Muscle of arm (tissue), 12 donors: ENCODE data around the gene SEMA4D. TPM values are rescaled to one million over a fixed set of nuclear protein-coding genes. Genes with fewer than 3 reads are reported as not detected.
"Not testable (repeated sequence)": the region's sequence is repeated elsewhere in the genome, so short reads cannot be mapped to it uniquely, and the experiment has no call there.

Experiments
- DNase-seq: peaks from one replicate; pipeline ENCODE4 v3.0.0-alpha.2; 2013
- polyA plus RNA-seq, 12 donors: library from polyadenylated mRNA; unstranded; fragments of 120-200 nt; gene quantifications; one replicate each; pipeline ENCODE4 v1.2.1, GENCODE V29; 2013; ENCODE audit not compliant: insufficient read length in 12 of 12

Gene SEMA4D
- polyA plus RNA-seq, 12 donors: 12.7 to 36.6 (median 23.6) TPM; not detected in 1

GRCh38 chr9:89387197-89387849, 110.6 kb downstream of the SEMA4D start:
- no peak for DNase-seq

GRCh38 chr9:89386797-89387196, 111.1 kb downstream of the SEMA4D start:
- DNase-seq: no peak

GRCh38 chr9:89386206-89386605, 111.7 kb downstream of the SEMA4D start:
- no peak for DNase-seq

- DNase-seq: no peak
Measured at GRCh38 chr9:89384783-89385182, 113.1 kb downstream of the SEMA4D start.

- DNase-seq: no peak
Measured at GRCh38 chr9:89383721-89384300, 114.1 kb downstream of the SEMA4D start.

- DNase-seq: no peak
Measured at GRCh38 chr9:89383030-89383720, 114.7 kb downstream of the SEMA4D start.

GRCh38 chr9:89382026-89382986, 115.6 kb downstream of the SEMA4D start:
- DNase-seq: no peak

GRCh38 chr9:89381308-89381609, 116.7 kb downstream of the SEMA4D start:
- DNase-seq: no peak

GRCh38 chr9:89380437-89381307, 117.2 kb downstream of the SEMA4D start:
- no peak for DNase-seq

GRCh38 chr9:89379508-89380115, 118.3 kb downstream of the SEMA4D start:
- no peak for DNase-seq

- DNase-seq: no peak
Measured at GRCh38 chr9:89379031-89379430, 118.9 kb downstream of the SEMA4D start.

- DNase-seq: no peak
Measured at GRCh38 chr9:89378541-89378940, 119.4 kb downstream of the SEMA4D start.

GRCh38 chr9:89377411-89377810, 120.5 kb downstream of the SEMA4D start:
- no peak for DNase-seq

GRCh38 chr9:89376741-89377351, 121.1 kb downstream of the SEMA4D start:
- no peak for DNase-seq

GRCh38 chr9:89376286-89376685, 121.6 kb downstream of the SEMA4D start:
- DNase-seq: no peak

- DNase-seq: no peak
Measured at GRCh38 chr9:89375191-89375760, 122.6 kb downstream of the SEMA4D start.

GRCh38 chr9:89374176-89374575, 123.7 kb downstream of the SEMA4D start:
- DNase-seq: no peak

GRCh38 chr9:89372979-89373378, 124.9 kb downstream of the SEMA4D start:
- DNase-seq: no peak

- DNase-seq: no peak
Measured at GRCh38 chr9:89372230-89372816, 125.6 kb downstream of the SEMA4D start.

- DNase-seq: not testable (repeated sequence)
Measured at GRCh38 chr9:89371791-89372190, 126.1 kb downstream of the SEMA4D start.
